WI38 (cell line): ENCODE data around the gene MN1.

ENCODE experiments used
- H3K4me3 ChIP-seq: 2 replicates; pipeline ENCODE4 v1.5.1; 2011; ENCODE audit warnings: low read depth, mild to moderate bottlenecking, control low read depth, low read length
- CTCF ChIP-seq: IDR thresholded peaks from 2 replicates; pipeline ENCODE4 v1.5.1; 2012; ENCODE audit warnings: low read depth, mild to moderate bottlenecking, control low read depth, low read length

MN1 gene

GRCh38 chr22:27788500-27789288, 12.9 kb downstream of the MN1 start:
- TF ChIP-seq CTCF = no peak
- H3K4me3 ChIP-seq = no peak overlapping the region

- H3K4me3 ChIP-seq = no peak overlapping the region
- TF ChIP-seq CTCF = no peak
Measured at GRCh38 chr22:27786965-27787364, 14.6 kb downstream of the MN1 start.

GRCh38 chr22:27786291-27786932, 15.1 kb downstream of the MN1 start:
- no peak overlapping the region for H3K4me3 ChIP-seq
- no peak for TF ChIP-seq CTCF

- no peak overlapping the region for H3K4me3 ChIP-seq
- no peak for TF ChIP-seq CTCF
Measured at GRCh38 chr22:27785831-27786230, 15.7 kb downstream of the MN1 start.

GRCh38 chr22:27784120-27784475, 17.5 kb downstream of the MN1 start:
- TF ChIP-seq CTCF = no peak

GRCh38 chr22:27783436-27784119, 18.0 kb downstream of the MN1 start:
- no peak overlapping the region for H3K4me3 ChIP-seq
- TF ChIP-seq CTCF = no peak

More at GRCh38 chr22:27784120-27784475, 17.5 kb downstream of the MN1 start:
- no peak overlapping the region for H3K4me3 ChIP-seq

- no peak for TF ChIP-seq CTCF
- H3K4me3 ChIP-seq = no peak overlapping the region
Measured at GRCh38 chr22:27782088-27782487, 19.5 kb downstream of the MN1 start.
